Measurements from ENCODE around the gene GLI1.

The GLI1 gene

GRCh38 chr12:57461917-57462250 is 2.3 kb downstream of the GLI1 start:
- Histone ChIP-seq H3K4me1 (ENCODE audit: control insufficient read depth in 2 of 2, insufficient read depth in 1 of 2, low read depth in 1 of 2, low read length in 2 of 2) (peaks cover 18 to 24% of the 10 kb centered on the region in 2 donors), H2BK12ac (ENCODE audit: low read length) (no peak overlapping the region), H4K91ac (ENCODE audit: low read depth, low read length, poor library complexity) (no peak overlapping the region), H3K4me2 (ENCODE audit: insufficient read depth, low read length, poor library complexity, severe bottlenecking) (peak overlapping the region; percentile 58), H4K8ac (ENCODE audit: low read depth, low read length) (no peak overlapping the region), H3K9ac (ENCODE audit: low read depth, low read length, poor library complexity) (no peak overlapping the region), H3K27me3 (ENCODE audit: control insufficient read depth in 3 of 3, insufficient read depth in 3 of 3, low read depth in 1 of 3, low read length in 3 of 3) (peaks cover 0 to 13% (median 0%) of the 10 kb centered on the region in 3 experiments), H3K4ac (ENCODE audit: low read length) (no peak overlapping the region), H3K9me3 (replicated peaks in 1 of 2; ENCODE audit: control insufficient read depth in 2 of 2, insufficient read depth in 1 of 2, low read depth in 1 of 2, low read length in 2 of 2) (no peaks in the 10 kb centered on the region), H2AK5ac (ENCODE audit: low read depth, low read length) (no peak overlapping the region), H2BK15ac (ENCODE audit: low read length) (no peak overlapping the region), H3K4me3 (ENCODE audit: low read length in 2 of 2) (peak overlapping the region; percentile 49 to 69), H2BK5ac (ENCODE audit: low read length) (no peak overlapping the region), H3K14ac (ENCODE audit: low read length) (no peak overlapping the region), H3K36me3 (replicated peaks in 1 of 2; ENCODE audit: control insufficient read depth in 2 of 2, insufficient read depth in 2 of 2, low read length in 2 of 2) (no peaks in the 10 kb centered on the region), H2BK120ac (ENCODE audit: low read depth, low read length) (no peak overlapping the region), H2AFZ (ENCODE audit: low read length) (peak overlapping the region; percentile 72), H3K27ac (replicated peaks; ENCODE audit: low read length) (no peak overlapping the region), H3K79me1 (ENCODE audit: low read depth, low read length) (no peaks in the 10 kb centered on the region), H3K23ac (ENCODE audit: low read depth, low read length, poor library complexity) (no peak overlapping the region), H3K18ac (ENCODE audit: low read length) (no peak overlapping the region)
- DNase-seq (ENCODE audit: low spot score): peak; percentile 43
- WGBS, 2 donors (ENCODE audit: extremely low coverage in 2 of 2, insufficient read length in 2 of 2, insufficient replicate concordance in 1 of 2): no CpG with 5 or more reads among the region's 9 CpGs

DNA sequence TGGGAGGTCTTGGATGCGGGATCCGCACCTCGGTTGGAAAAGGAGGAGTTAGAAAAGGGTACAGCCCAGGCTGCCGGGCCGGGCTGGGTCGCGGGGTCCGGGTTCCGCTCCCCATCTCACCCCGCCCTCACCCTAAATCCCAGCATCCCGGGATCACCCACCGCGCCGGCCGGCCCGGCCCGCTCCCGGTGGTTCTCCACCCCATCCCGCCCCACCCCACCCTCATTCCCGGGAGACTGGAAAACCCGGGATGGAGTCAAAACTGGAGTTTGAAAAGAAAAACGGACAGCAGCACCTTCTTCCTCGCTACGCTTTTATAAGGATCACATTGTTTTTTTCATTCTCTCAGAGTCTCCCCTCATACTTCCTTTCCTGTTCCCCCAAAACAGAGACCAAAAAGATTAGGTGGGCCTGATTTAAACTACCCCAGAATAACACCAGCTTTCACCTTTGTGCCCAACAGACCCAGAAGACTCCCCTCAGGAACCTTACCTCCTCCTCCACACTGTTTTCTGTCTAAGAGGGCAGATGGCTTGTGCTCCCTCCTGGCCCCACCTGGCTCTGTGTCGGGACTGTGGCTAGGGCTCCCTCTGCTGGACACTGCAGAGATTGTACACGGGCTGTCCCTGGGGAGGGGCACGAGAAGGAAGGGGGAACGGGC is 2.8 kb downstream of the GLI1 start:
- no peak overlapping the region for H4K91ac ChIP-seq (ENCODE audit: low read depth, low read length, poor library complexity)
- no peaks in the 10 kb centered on the region for H3K79me1 ChIP-seq (ENCODE audit: low read depth, low read length)
- H2BK5ac ChIP-seq (ENCODE audit: low read length): no peak overlapping the region
- no peak overlapping the region for H3K9ac ChIP-seq (ENCODE audit: low read depth, low read length, poor library complexity)
- H2AK5ac ChIP-seq (ENCODE audit: low read depth, low read length): no peak overlapping the region
- no peak overlapping the region for H3K18ac ChIP-seq (ENCODE audit: low read length)
- H3K9me3 ChIP-seq (replicated peaks in 1 of 2; ENCODE audit: control insufficient read depth in 2 of 2, insufficient read depth in 1 of 2, low read depth in 1 of 2, low read length in 2 of 2): no peaks in the 10 kb centered on the region
- H3K27ac ChIP-seq (replicated peaks; ENCODE audit: low read length): no peak overlapping the region
- H2AFZ ChIP-seq (ENCODE audit: low read length): peak overlapping the region; percentile 72
- H2BK12ac ChIP-seq (ENCODE audit: low read length): no peak overlapping the region
- H3K4ac ChIP-seq (ENCODE audit: low read length): no peak overlapping the region
- peak overlapping the region; percentile 58 for H3K4me2 ChIP-seq (ENCODE audit: insufficient read depth, low read length, poor library complexity, severe bottlenecking)
- peak; percentile 88 for DNase-seq (ENCODE audit: low spot score)
- H3K4me1 ChIP-seq (ENCODE audit: control insufficient read depth in 2 of 2, insufficient read depth in 1 of 2, low read depth in 1 of 2, low read length in 2 of 2): peaks cover 18 to 24% of the 10 kb centered on the region in 2 donors
- no peak overlapping the region for H2BK120ac ChIP-seq (ENCODE audit: low read depth, low read length)
- no peak overlapping the region for H3K14ac ChIP-seq (ENCODE audit: low read length)
- no peaks in the 10 kb centered on the region for H3K36me3 ChIP-seq (replicated peaks in 1 of 2; ENCODE audit: control insufficient read depth in 2 of 2, insufficient read depth in 2 of 2, low read length in 2 of 2)
- H4K8ac ChIP-seq (ENCODE audit: low read depth, low read length): no peak overlapping the region
- H3K4me3 ChIP-seq (ENCODE audit: low read length in 2 of 2): peak overlapping the region; percentile 49 to 69
- H2BK15ac ChIP-seq (ENCODE audit: low read length): no peak overlapping the region
- no peak overlapping the region for H3K23ac ChIP-seq (ENCODE audit: low read depth, low read length, poor library complexity)
- H3K27me3 ChIP-seq (ENCODE audit: control insufficient read depth in 3 of 3, insufficient read depth in 3 of 3, low read depth in 1 of 3, low read length in 3 of 3): peaks cover 0 to 13% (median 0%) of the 10 kb centered on the region in 3 experiments
- no CpG with 5 or more reads among the region's 28 CpGs for WGBS, 2 donors (ENCODE audit: extremely low coverage in 2 of 2, insufficient read length in 2 of 2, insufficient replicate concordance in 1 of 2)

DNA sequence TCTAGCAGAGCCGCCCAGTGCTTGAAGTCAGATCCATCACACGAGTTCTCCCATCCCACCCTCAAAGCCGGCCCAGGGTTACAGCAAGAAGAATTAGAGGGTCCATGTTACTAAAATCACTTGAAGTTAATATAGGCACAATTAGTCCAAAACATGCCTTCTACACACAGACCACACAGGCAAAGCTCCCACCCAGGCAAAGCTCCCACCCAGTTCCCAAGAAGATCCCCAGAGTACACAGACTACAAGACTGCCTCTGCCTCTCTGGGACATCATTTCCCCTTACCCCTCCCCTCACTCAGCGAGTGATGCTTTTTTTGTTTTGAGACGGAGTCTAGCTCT is 3.3 kb downstream of the GLI1 start:
- Histone ChIP-seq H3K4ac (ENCODE audit: low read length) (no peak overlapping the region), H3K14ac (ENCODE audit: low read length) (no peak overlapping the region), H3K27me3 (ENCODE audit: control insufficient read depth in 3 of 3, insufficient read depth in 3 of 3, low read depth in 1 of 3, low read length in 3 of 3) (peaks cover 0 to 13% (median 0%) of the 10 kb centered on the region in 3 experiments), H3K4me3 (ENCODE audit: low read length in 2 of 2) (no peak overlapping the region), H3K9me3 (replicated peaks in 1 of 2; ENCODE audit: control insufficient read depth in 2 of 2, insufficient read depth in 1 of 2, low read depth in 1 of 2, low read length in 2 of 2) (no peaks in the 10 kb centered on the region), H4K8ac (ENCODE audit: low read depth, low read length) (no peak overlapping the region), H2BK5ac (ENCODE audit: low read length) (no peak overlapping the region), H3K4me1 (ENCODE audit: control insufficient read depth in 2 of 2, insufficient read depth in 1 of 2, low read depth in 1 of 2, low read length in 2 of 2) (peaks cover 18 to 24% of the 10 kb centered on the region in 2 donors), H3K4me2 (ENCODE audit: insufficient read depth, low read length, poor library complexity, severe bottlenecking) (no peak overlapping the region), H3K9ac (ENCODE audit: low read depth, low read length, poor library complexity) (no peak overlapping the region), H3K27ac (replicated peaks; ENCODE audit: low read length) (no peak overlapping the region), H3K79me1 (ENCODE audit: low read depth, low read length) (no peaks in the 10 kb centered on the region), H3K36me3 (replicated peaks in 1 of 2; ENCODE audit: control insufficient read depth in 2 of 2, insufficient read depth in 2 of 2, low read length in 2 of 2) (no peaks in the 10 kb centered on the region), H2AFZ (ENCODE audit: low read length) (peak overlapping the region; percentile 72), H3K18ac (ENCODE audit: low read length) (no peak overlapping the region), H3K23ac (ENCODE audit: low read depth, low read length, poor library complexity) (no peak overlapping the region), H2BK15ac (ENCODE audit: low read length) (no peak overlapping the region), H2BK12ac (ENCODE audit: low read length) (no peak overlapping the region), H2AK5ac (ENCODE audit: low read depth, low read length) (no peak overlapping the region), H2BK120ac (ENCODE audit: low read depth, low read length) (no peak overlapping the region), H4K91ac (ENCODE audit: low read depth, low read length, poor library complexity) (no peak overlapping the region)
- WGBS, 2 donors (ENCODE audit: extremely low coverage in 2 of 2, insufficient read length in 2 of 2, insufficient replicate concordance in 1 of 2): no CpG with 5 or more reads among the region's 5 CpGs
- no peak for DNase-seq (ENCODE audit: low spot score)

- Histone ChIP-seq H2BK15ac (ENCODE audit: low read length) (no peak overlapping the region), H3K14ac (ENCODE audit: low read length) (no peak overlapping the region), H2AK5ac (ENCODE audit: low read depth, low read length) (no peak overlapping the region), H3K4ac (ENCODE audit: low read length) (no peak overlapping the region), H2AFZ (ENCODE audit: low read length) (no peak overlapping the region), H3K4me1 (ENCODE audit: control insufficient read depth in 2 of 2, insufficient read depth in 1 of 2, low read depth in 1 of 2, low read length in 2 of 2) (peaks cover 14 to 19% of the 10 kb centered on the region in 2 donors), H3K9ac (ENCODE audit: low read depth, low read length, poor library complexity) (no peak overlapping the region), H4K91ac (ENCODE audit: low read depth, low read length, poor library complexity) (no peak overlapping the region), H4K8ac (ENCODE audit: low read depth, low read length) (no peak overlapping the region), H3K27ac (replicated peaks; ENCODE audit: low read length) (no peak overlapping the region), H2BK12ac (ENCODE audit: low read length) (no peak overlapping the region), H3K27me3 (ENCODE audit: control insufficient read depth in 3 of 3, insufficient read depth in 3 of 3, low read depth in 1 of 3, low read length in 3 of 3) (peaks cover 0 to 13% (median 0%) of the 10 kb centered on the region in 3 experiments), H2BK5ac (ENCODE audit: low read length) (no peak overlapping the region), H3K4me2 (ENCODE audit: insufficient read depth, low read length, poor library complexity, severe bottlenecking) (no peak overlapping the region), H3K79me1 (ENCODE audit: low read depth, low read length) (no peaks in the 10 kb centered on the region), H3K4me3 (ENCODE audit: low read length in 2 of 2) (no peak overlapping the region), H3K36me3 (replicated peaks in 1 of 2; ENCODE audit: control insufficient read depth in 2 of 2, insufficient read depth in 2 of 2, low read length in 2 of 2) (no peaks in the 10 kb centered on the region), H3K9me3 (replicated peaks in 1 of 2; ENCODE audit: control insufficient read depth in 2 of 2, insufficient read depth in 1 of 2, low read depth in 1 of 2, low read length in 2 of 2) (no peaks in the 10 kb centered on the region), H3K23ac (ENCODE audit: low read depth, low read length, poor library complexity) (no peak overlapping the region), H3K18ac (ENCODE audit: low read length) (no peak overlapping the region), H2BK120ac (ENCODE audit: low read depth, low read length) (no peak overlapping the region)
- DNase-seq (ENCODE audit: low spot score): no peak
- WGBS, 2 donors (ENCODE audit: extremely low coverage in 2 of 2, insufficient read length in 2 of 2, insufficient replicate concordance in 1 of 2): no CpG with 5 or more reads among the region's 12 CpGs
These were observed 5.0 kb downstream of the GLI1 start for GRCh38 chr12:57464569-57464968.

Measured in neuronal stem cell (in vitro differentiated cells).